Aorta (tissue), 5 donors: Measurements from ENCODE around the gene IFNAR1. TPM values are rescaled to one million over a fixed set of nuclear protein-coding genes. Genes with fewer than 3 reads are reported as not detected.

Source experiments
- ATAC-seq: fragments of 200-7000 bp; cut with Tn5 transposase; one replicate; pipeline ENCODE4 v1.9.1; 2022; ENCODE audit warnings: moderate library complexity; ENCODE audit not compliant: low FRiP score
- DNase-seq, 2 donors: peaks; one replicate each; pipeline ENCODE4 v3.0.0-alpha.2; 2020
- H3K27ac ChIP-seq, 2 donors: one replicate each; pipeline ENCODE4 v1.5.1; 2013; ENCODE audit warnings: low read length in 2 of 2, mild to moderate bottlenecking in 2 of 2, moderate library complexity in 2 of 2, control low read depth in 1 of 2, inconsistent platforms in 1 of 2, low read depth in 1 of 2
- H3K27me3 ChIP-seq, 2 donors: one replicate each; pipeline ENCODE4 v1.6.1; 2013; ENCODE audit warnings: control low read depth in 1 of 2, low read length in 1 of 2, mild to moderate bottlenecking in 1 of 2, moderate library complexity in 1 of 2; ENCODE audit not compliant: insufficient read depth in 2 of 2, control insufficient read depth in 1 of 2
- H3K36me3 ChIP-seq, 2 donors: one replicate each; pipeline ENCODE4 v1.6.1; 2013; ENCODE audit warnings: control low read depth in 1 of 2, low read length in 1 of 2, mild to moderate bottlenecking in 1 of 2; ENCODE audit not compliant: insufficient read depth in 2 of 2, control insufficient read depth in 1 of 2
- H3K4me1 ChIP-seq, 2 donors: one replicate each; pipeline ENCODE4 v1.6.1; 2013; ENCODE audit warnings: low read length in 2 of 2, control low read depth in 1 of 2, mild to moderate bottlenecking in 1 of 2, moderate library complexity in 1 of 2; ENCODE audit not compliant: insufficient read depth in 2 of 2, control insufficient read depth in 1 of 2
- H3K4me3 ChIP-seq, 2 donors: one replicate each; pipeline ENCODE4 v1.5.1; 2013; ENCODE audit warnings: low read length in 2 of 2, control low read depth in 1 of 2, mild to moderate bottlenecking in 1 of 2
- H3K9me3 ChIP-seq: one replicate; pipeline ENCODE4 v1.6.1; 2013; ENCODE audit warnings: mild to moderate bottlenecking, low read length; ENCODE audit not compliant: control insufficient read depth
- WGBS, 2 donors: extraction: QIAGEN DNeasy Blood & Tissue Kit; methylation state at CpG; one replicate each; pipeline ENCODE4 v1.1.7; 2013; 5-methylcytosine and 5-hydroxymethylcytosine counted together
- intact Hi-C, 2 donors: fragments of 100-400 bp; cut with DNase I; formaldehyde crosslinking; loops; one replicate each; pipeline versions ENCODE4 v1.14.2 to v1.15.0; 2022
- polyA plus RNA-seq, 2 donors: library from polyadenylated mRNA; stranded (reverse); fragments of 200-250 nt; gene quantifications; one replicate each; pipeline ENCODE4 v1.2.3, GENCODE V29; 2013
- total RNA-seq, 2 donors: library from RNA; stranded (reverse); fragmentation: NEBNext Ultra II Directional; extraction: Animal tissue kit (Norgen Biotek cat#: 25700); gene quantifications; one replicate each; pipeline ENCODE4 v1.2.1, GENCODE V29; 2021
- donor health status: healthy with polysubstance abuse.
- donor health status: Bipolar disorder and iron deficiency.
- donor health status: DM: no; HTN: no; CAD: no.
- donor health status: DM: no; HTN: no; CAD: no.
- donor health status: DM: yes; HTN: yes; CAD: no.

Gene IFNAR1
- total and polyA plus RNA-seq, 4 donors: 13.9 to 59.3 (median 33.4) TPM

GRCh38 chr21:33401630-33401992 lies 76.8 kb downstream of the IFNAR1 start:
- intact Hi-C loops: no loop called here

GRCh38 chr21:33402001-33402979 lies 77.5 kb downstream of the IFNAR1 start:
- intact Hi-C loops: no loop called here
- DNase-seq: peak; percentile 87

More at GRCh38 chr21:33401630-33401992, 76.8 kb downstream of the IFNAR1 start:
- Histone ChIP-seq H3K27me3 (no peaks in the 10 kb centered on the region), H3K27ac (no peak overlapping the region), H3K9me3 (no peaks in the 10 kb centered on the region), H3K36me3 (no peaks in the 10 kb centered on the region), H3K4me1 (peaks cover 0 to 2% of the 10 kb centered on the region in 2 donors), H3K4me3 (no peak overlapping the region)
- ATAC-seq: no peak
- DNase-seq: peak in 1 of 2 donors; percentile 50
- 91 to 93% methylated on average over 6 of the region's 6 CpGs for WGBS, 2 donors

GRCh38 chr21:33403128-33403785 lies 78.5 kb downstream of the IFNAR1 start, which contains the start of gene IFNGR2:
Gene IFNGR2 (plus strand): TSS chr21:33403413. CDS start chr21:33403544, 131 bp downstream.
- DNase-seq (peak; percentile 70 to 85), ATAC-seq (peak; percentile 63)
- intact Hi-C loops: no loop called here
- Histone ChIP-seq H3K27ac (peak within 1 kb of the TSS; percentile 90 to 91), H3K36me3 (no peaks in the 10 kb centered on the region), H3K4me3 (peak within 1 kb of the TSS; percentile 92 to 99), H3K9me3 (no peaks in the 10 kb centered on the region), H3K4me1 (peaks cover 0 to 2% of the 10 kb centered on the region in 2 donors), H3K27me3 (no peaks in the 10 kb centered on the region)
- 0 to 1% methylated on average over 57 to 89 of the region's 89 CpGs for WGBS, 2 donors

More at GRCh38 chr21:33402001-33402979, 77.5 kb downstream of the IFNAR1 start:
- 37 to 43% methylated on average over 45 of the region's 45 CpGs for WGBS, 2 donors
- peak; percentile 62 for ATAC-seq
- Histone ChIP-seq H3K27me3 (no peaks in the 10 kb centered on the region), H3K9me3 (no peaks in the 10 kb centered on the region), H3K27ac (peak overlapping the region in 1 of 2 donors; percentile 77), H3K36me3 (no peaks in the 10 kb centered on the region), H3K4me1 (peaks cover 0 to 2% of the 10 kb centered on the region in 2 donors), H3K4me3 (peak overlapping the region; percentile 92 to 99)

- Histone ChIP-seq H3K36me3 (no peaks in the 10 kb centered on the region), H3K27me3 (no peaks in the 10 kb centered on the region), H3K27ac (peak overlapping the region; percentile 90 to 91), H3K9me3 (no peaks in the 10 kb centered on the region), H3K4me1 (peaks cover 0 to 2% of the 10 kb centered on the region in 2 donors), H3K4me3 (peak overlapping the region; percentile 92 to 99)
- DNase-seq: peak; percentile 85 to 92
- 1% methylated on average over 41 to 47 of the region's 47 CpGs for WGBS, 2 donors
- intact Hi-C loops: no loop called here
- ATAC-seq: peak; percentile 66
These were observed 79.2 kb downstream of the IFNAR1 start for GRCh38 chr21:33403786-33404585.

GRCh38 chr21:33406493-33406892 lies 81.7 kb downstream of the IFNAR1 start:
- Histone ChIP-seq H3K36me3 (peaks cover 0 to 4% of the 10 kb centered on the region in 2 donors), H3K27ac (no peak overlapping the region), H3K4me1 (peaks cover 0 to 2% of the 10 kb centered on the region in 2 donors), H3K4me3 (no peak overlapping the region), H3K27me3 (no peaks in the 10 kb centered on the region), H3K9me3 (no peaks in the 10 kb centered on the region)
- intact Hi-C loops: no loop called here
- ATAC-seq (no peak), DNase-seq (peak in 1 of 2 donors; percentile 30)
- 42 to 43% methylated on average over 5 of the region's 5 CpGs for WGBS, 2 donors

Other genes starting within 250 kb of the IFNAR1 start
- 10 to 100 TPM; 33.0 to 45.1 TPM for gene IFNAR2, start 95.0 kb upstream of the IFNAR1 start, total RNA-seq
- gene IFNAR2, start 95.0 kb upstream of the IFNAR1 start, polyA plus RNA-seq: 10 to 100 TPM; 16.8 to 23.1 TPM
- gene IL10RB, start 58.6 kb upstream of the IFNAR1 start, total RNA-seq: 10 to 100 TPM; 19.4 to 28.4 TPM
- gene IL10RB, start 58.6 kb upstream of the IFNAR1 start, polyA plus RNA-seq: 10 to 100 TPM; 11.6 to 16.2 TPM
- 10 to 100 TPM; 56.2 to 81.1 TPM for gene IFNGR2, start 78.4 kb downstream of the IFNAR1 start, total RNA-seq
- gene IFNGR2, start 78.4 kb downstream of the IFNAR1 start, polyA plus RNA-seq: 10 to 100 TPM; 54.1 to 69.1 TPM
- gene TMEM50B, start 155.0 kb downstream of the IFNAR1 start, total RNA-seq: 10 to 100 TPM; 37.8 to 45.2 TPM
- gene TMEM50B, start 155.0 kb downstream of the IFNAR1 start, polyA plus RNA-seq: 100 to 1,000 TPM in 1 of 2 donors, 10 to 100 TPM in 1; 30.3 to 128 TPM
- 1 to 10 TPM; 1.2 to 2.7 TPM for gene DNAJC28, start 166.7 kb downstream of the IFNAR1 start, total RNA-seq
- gene DNAJC28, start 166.7 kb downstream of the IFNAR1 start, polyA plus RNA-seq: 1 to 10 TPM in 1 of 2 donors, under 1 TPM in 1; 0.56 to 3.0 TPM
- 10 to 100 TPM; 53.7 to 60.6 TPM for gene GART, start 217.1 kb downstream of the IFNAR1 start, total RNA-seq
- 10 to 100 TPM; 13.6 to 28.8 TPM for gene GART, start 217.1 kb downstream of the IFNAR1 start, polyA plus RNA-seq
- 100 to 1,000 TPM; 322 to 350 TPM for gene SON, start 218.1 kb downstream of the IFNAR1 start, total RNA-seq
- gene SON, start 218.1 kb downstream of the IFNAR1 start, polyA plus RNA-seq: 100 to 1,000 TPM in 1 of 2 donors, 10 to 100 TPM in 1; 57.8 to 285 TPM